ENCODE measurements around the gene GDPD4.

GRCh38 chr11:77217156-77217555, 84.3 kb downstream of the GDPD4 start:
- TF ChIP-seq CTCF (IDR thresholded peaks at IDR 0.05; ENCODE audit: insufficient read depth, low read length, poor library complexity, severe bottlenecking) (no peak), EZH2phosphoT487 (conservative IDR thresholded peaks at IDR 0.05; ENCODE audit: low read length) (no peak)

All from SU-DHL-6 (cell line).